B cell (primary cell): ENCODE measurements around the gene CCL15. TPM values are rescaled to one million over a fixed set of nuclear protein-coding genes. Genes with fewer than 3 reads are reported as not detected.
"Not testable (repeated sequence)": the region's sequence is repeated elsewhere in the genome, so short reads cannot be mapped to it uniquely, and the experiment has no call there.

Experiments used
- ATAC-seq: fragments of 200-7000 bp; cut with Tn5 transposase; one replicate; pipeline ENCODE4 v1.10.0; 2021; ENCODE audit warnings: low read depth, mild to moderate bottlenecking, moderate number of reproducible peaks, moderate library complexity
- CTCF ChIA-PET: fragments of 350-600 bp; sonication (Branson Sonifier 250); formaldehyde crosslinking; loops from one replicate; lab custom pipeline; 2021; ENCODE audit warnings: antibody characterized with exemption, inconsistent platforms; lab: Charles Lee
- POLR2A ChIA-PET: fragments of 350-600 bp; sonication (Branson Sonifier 250); formaldehyde crosslinking; loops from one replicate; lab custom pipeline; 2021; ENCODE audit warnings: antibody characterized with exemption; lab: Charles Lee
- DNase-seq: peaks from one replicate; pipeline ENCODE4 v3.0.0; 2013
- H2AFZ ChIP-seq: 2 replicates; pipeline ENCODE4 v1.6.1; 2012; ENCODE audit warnings: mild to moderate bottlenecking, low read depth, low read length; ENCODE audit not compliant: insufficient read depth, poor library complexity, severe bottlenecking
- H3K27ac ChIP-seq, 2 donors: 1 replicate in 1 of 2; 2 replicates in 1 of 2; pipeline ENCODE4 v1.5.1; 2012 to 2013; ENCODE audit warnings: low read length in 2 of 2, mild to moderate bottlenecking in 2 of 2, moderate library complexity in 1 of 2
- H3K27me3 ChIP-seq, 4 experiments: fragments of 200-600 bp in 1 of 4; sonication (generic) in 1 of 4; replicated peaks in 1 of 4; 1 replicate in 2 of 4; 2 replicates in 2 of 4; pipeline versions ENCODE4 v1.6.1 to v1.7.0; 2013 to 2016; ENCODE audit warnings: low read length in 3 of 4, mild to moderate bottlenecking in 2 of 4, mixed read lengths in 1 of 4, moderate library complexity in 1 of 4; ENCODE audit not compliant: insufficient read depth in 4 of 4, control insufficient read depth in 3 of 4; ENCODE audit errors: control extremely low read depth in 1 of 4
- H3K36me3 ChIP-seq, 2 experiments: replicated peaks in 1 of 2; 1 replicate in 1 of 2; 2 replicates in 1 of 2; pipeline versions ENCODE4 v1.6.1 to v1.7.1; 2013; ENCODE audit warnings: low read length in 1 of 2; ENCODE audit not compliant: insufficient read depth in 2 of 2, control insufficient read depth in 1 of 2; ENCODE audit errors: control extremely low read depth in 1 of 2, extremely low read depth in 1 of 2
- H3K4me1 ChIP-seq, 2 donors: fragments of 200-600 bp in 1 of 2; sonication (generic) in 1 of 2; 1 replicate in 1 of 2; 2 replicates in 1 of 2; pipeline versions ENCODE4 v1.5.1 to v1.6.1; 2013 to 2017; ENCODE audit warnings: low read length in 2 of 2; ENCODE audit not compliant: control insufficient read depth in 2 of 2, insufficient read depth in 2 of 2
- H3K4me2 ChIP-seq: replicated peaks from 2 replicates; pipeline ENCODE3; 2012; ENCODE audit warnings: mild to moderate bottlenecking, low read depth, low read length; ENCODE audit not compliant: poor library complexity, severe bottlenecking
- H3K4me3 ChIP-seq, 5 experiments: fragments of 200-600 bp in 1 of 5; sonication (generic) in 1 of 5; 1 replicate in 3 of 5; 2 replicates in 2 of 5; pipeline versions ENCODE4 v1.5.1 to v1.7.0; 2011 to 2016; ENCODE audit warnings: low read length in 4 of 5, mild to moderate bottlenecking in 4 of 5, low read depth in 2 of 5, control low read depth in 1 of 5, moderate library complexity in 1 of 5; ENCODE audit not compliant: insufficient read depth in 1 of 5; ENCODE audit errors: control extremely low read depth in 1 of 5, extremely low read depth in 1 of 5
- H3K79me2 ChIP-seq: fragments of 200-600 bp; sonication (generic); one replicate; pipeline ENCODE4 v1.6.0; 2016; ENCODE audit warnings: low read length; ENCODE audit not compliant: control insufficient read depth, insufficient read depth
- H3K9ac ChIP-seq: fragments of 200-600 bp; sonication (generic); 2 replicates; pipeline ENCODE4 v1.6.1; 2017; ENCODE audit warnings: mild to moderate bottlenecking, low read length, moderate library complexity
- H3K9me3 ChIP-seq, 3 donors: one replicate each; pipeline versions ENCODE4 v1.6.1 to v1.7.1; 2013; ENCODE audit warnings: low read length in 2 of 3; ENCODE audit not compliant: control insufficient read depth in 2 of 3, insufficient read depth in 1 of 3; ENCODE audit errors: control extremely low read depth in 1 of 3
- H4K20me1 ChIP-seq: 2 replicates; pipeline ENCODE4 v1.6.0; 2012; ENCODE audit warnings: mild to moderate bottlenecking, low read length; ENCODE audit not compliant: insufficient read depth, control insufficient read depth, poor library complexity, severe bottlenecking
- H3K27ac Mint-ChIP-seq: one replicate; pipeline ENCODE4 v1.8.0; 2021; ENCODE audit warnings: mixed read lengths
- H3K27me3 Mint-ChIP-seq: one replicate; pipeline ENCODE4 v1.8.0; 2021; ENCODE audit warnings: mixed read lengths
- H3K4me1 Mint-ChIP-seq: one replicate; pipeline ENCODE4 v1.8.0; 2021; ENCODE audit warnings: mixed read lengths
- H3K4me3 Mint-ChIP-seq: one replicate; pipeline ENCODE4 v1.8.0; 2021; ENCODE audit warnings: mixed read lengths
- H3K9me3 Mint-ChIP-seq: one replicate; pipeline ENCODE4 v1.8.0; 2022; ENCODE audit warnings: mixed read lengths; ENCODE audit not compliant: insufficient read depth
- EZH2 ChIP-seq: IDR thresholded peaks from 2 replicates; pipeline ENCODE4 v1.6.1; 2012; ENCODE audit warnings: borderline replicate concordance, low read depth, mild to moderate bottlenecking, moderate library complexity, low read length; ENCODE audit not compliant: insufficient read depth, poor library complexity, severe bottlenecking
- WGBS: methylation state at CpG from one replicate; pipeline ENCODE4 v1.1.5; 2013; ENCODE audit warnings: missing lambda C conversion rate; ENCODE audit not compliant: insufficient coverage; 5-methylcytosine and 5-hydroxymethylcytosine counted together
- intact Hi-C: fragments of 100-400 bp; cut with micrococcal nuclease; formaldehyde crosslinking; loops from one replicate; pipeline ENCODE4 v1.10.0; 2022
- polyA plus RNA-seq: library from polyadenylated mRNA; depleted of rRNA; stranded (reverse); fragments of >200 nt; gene quantifications from 2 replicates; pipeline ENCODE4 v1.2.3, GENCODE V29; 2012
- total RNA-seq, 2 donors: library from RNA; stranded (reverse); fragments of 120-200 nt in 1 of 2; gene quantifications; 1 replicate in 1 of 2; 2 replicates in 1 of 2; pipeline versions ENCODE4 v1.2.3 to v1.2.4, GENCODE V29; 2013 to 2022
- TF ChIP-seq, protein P1 (sequence below): fragments of 200-600 bp; IDR thresholded peaks from one replicate; pipeline ENCODE4 v1.8.0; 2022; ENCODE audit warnings: antibody characterized with exemption, mild to moderate bottlenecking

The CCL15 gene
- total and polyA plus RNA-seq, 2 donors (not counting 1 experiment from before 2014, with no cell fraction given): not detected

DNA sequence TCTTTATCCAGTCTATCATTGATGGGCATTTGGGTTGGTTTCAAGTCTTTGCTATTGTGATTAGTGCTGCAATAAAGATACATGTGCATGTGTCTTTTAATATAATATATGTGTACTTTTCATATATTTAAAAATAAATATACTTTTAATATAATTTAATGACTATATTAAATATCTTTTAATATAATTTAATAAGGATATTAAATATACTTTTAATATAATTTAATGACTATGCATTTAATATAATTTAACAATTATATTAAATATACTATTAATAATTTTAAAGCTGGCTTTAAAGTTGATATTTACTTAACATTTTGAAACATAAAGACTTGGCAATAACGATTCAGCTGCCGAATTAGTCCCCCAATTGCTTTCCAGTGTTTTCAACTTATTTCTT is 15.2 kb upstream of the CCL15 start:
- H3K4me1 Mint-ChIP-seq: peaks cover 14% of the 10 kb centered on the region
- no peak overlapping the region for H3K27ac ChIP-seq
- DNase-seq (no peak), ATAC-seq (no peak)
- H2AFZ ChIP-seq: no peak overlapping the region
- H3K4me3 Mint-ChIP-seq: no peak overlapping the region
- no CpG with 5 or more reads among the region's 2 CpGs for WGBS
- no peak overlapping the region for H3K4me2 ChIP-seq
- no peak overlapping the region for H3K4me3 ChIP-seq
- H3K79me2 ChIP-seq: no peaks in the 10 kb centered on the region
- peaks cover 0 to 17% (median 0%) of the 10 kb centered on the region in 3 donors for H3K9me3 ChIP-seq
- H3K27ac Mint-ChIP-seq: no peak overlapping the region
- POLR2A ChIA-PET: no interaction called here
- peaks cover 3% of the 10 kb centered on the region for H3K27me3 Mint-ChIP-seq
- H3K9me3 Mint-ChIP-seq: no peaks in the 10 kb centered on the region
- no peaks in the 10 kb centered on the region for H3K36me3 ChIP-seq
- H3K9ac ChIP-seq: no peak overlapping the region
- no peaks in the 10 kb centered on the region for H4K20me1 ChIP-seq
- H3K4me1 ChIP-seq: peaks cover 12 to 15% of the 10 kb centered on the region in 2 donors
- intact Hi-C loops: no loop called here
- CTCF ChIA-PET: interaction anchor here (1.2 to 3.2 kb wide), 2 partner anchors 41 to 132 kb away, joined by 5 to 17 read pairs; no protein-coding TSS in a partner anchor
- no peak for TF ChIP-seq EZH2
- TF ChIP-seq, protein P1, sequence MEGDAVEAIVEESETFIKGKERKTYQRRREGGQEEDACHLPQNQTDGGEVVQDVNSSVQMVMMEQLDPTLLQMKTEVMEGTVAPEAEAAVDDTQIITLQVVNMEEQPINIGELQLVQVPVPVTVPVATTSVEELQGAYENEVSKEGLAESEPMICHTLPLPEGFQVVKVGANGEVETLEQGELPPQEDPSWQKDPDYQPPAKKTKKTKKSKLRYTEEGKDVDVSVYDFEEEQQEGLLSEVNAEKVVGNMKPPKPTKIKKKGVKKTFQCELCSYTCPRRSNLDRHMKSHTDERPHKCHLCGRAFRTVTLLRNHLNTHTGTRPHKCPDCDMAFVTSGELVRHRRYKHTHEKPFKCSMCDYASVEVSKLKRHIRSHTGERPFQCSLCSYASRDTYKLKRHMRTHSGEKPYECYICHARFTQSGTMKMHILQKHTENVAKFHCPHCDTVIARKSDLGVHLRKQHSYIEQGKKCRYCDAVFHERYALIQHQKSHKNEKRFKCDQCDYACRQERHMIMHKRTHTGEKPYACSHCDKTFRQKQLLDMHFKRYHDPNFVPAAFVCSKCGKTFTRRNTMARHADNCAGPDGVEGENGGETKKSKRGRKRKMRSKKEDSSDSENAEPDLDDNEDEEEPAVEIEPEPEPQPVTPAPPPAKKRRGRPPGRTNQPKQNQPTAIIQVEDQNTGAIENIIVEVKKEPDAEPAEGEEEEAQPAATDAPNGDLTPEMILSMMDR: no peak
- H3K27me3 ChIP-seq: no peaks in the 10 kb centered on the region

DNA sequence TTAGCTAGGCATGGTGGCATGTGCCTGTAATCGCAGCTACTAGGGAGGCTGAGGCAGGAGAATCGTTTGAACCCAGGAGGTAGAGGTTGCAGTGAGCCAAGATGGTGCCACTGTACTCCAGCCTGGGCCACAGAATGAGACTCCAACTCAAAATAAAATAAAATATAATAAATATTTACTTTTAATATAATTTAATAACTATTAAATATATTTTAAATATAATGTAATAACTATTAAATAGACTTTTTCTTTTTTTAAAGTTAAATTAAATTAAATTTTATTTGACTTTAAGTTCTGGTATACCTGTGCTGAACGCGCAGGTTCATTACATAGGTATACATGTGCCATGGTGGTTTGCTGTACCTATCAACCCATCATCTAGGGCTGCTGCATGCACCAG is 14.5 kb upstream of the CCL15 start:
- peaks cover 14% of the 10 kb centered on the region for H3K4me1 Mint-ChIP-seq
- H3K27me3 Mint-ChIP-seq, H3K27ac Mint-ChIP-seq, H3K79me2 ChIP-seq, DNase-seq, H3K27ac ChIP-seq, H3K4me3 Mint-ChIP-seq, H3K36me3 ChIP-seq, POLR2A ChIA-PET, H3K4me2 ChIP-seq, H3K27me3 ChIP-seq, ATAC-seq, H3K9me3 Mint-ChIP-seq, H2AFZ ChIP-seq, H3K4me3 ChIP-seq, intact Hi-C loops, H3K9ac ChIP-seq, H4K20me1 ChIP-seq: not testable (repeated sequence)
- WGBS: 100% methylated on average over 2 of the region's 4 CpGs
- CTCF ChIA-PET: interaction anchor here (3.2 kb wide), 1 partner anchor 133 kb away, joined by 17 read pairs; no protein-coding TSS in a partner anchor
- Histone ChIP-seq H3K9me3 (peaks cover 0 to 17% (median 0%) of the 10 kb centered on the region in 3 donors), H3K4me1 (peaks cover 12 to 15% of the 10 kb centered on the region in 2 donors)
